HepG2 (cell line): ENCODE data around the gene PFAS. TPM values are rescaled to one million over a fixed set of nuclear protein-coding genes. Genes with fewer than 3 reads are reported as not detected.
A peak's percentile ranks its signal among the peaks of the same experiment; 100 is the strongest.

Source experiments
- ATAC-seq: fragments of 200-7000 bp; cut with Tn5 transposase; 3 replicates; pipeline ENCODE4 v1.9.1; 2020; ENCODE audit warnings: mild to moderate bottlenecking, moderate library complexity
- Bru-seq: library from RNA; stranded (reverse); fragments of 400-500 nt; gene quantifications from one replicate; lab custom pipeline; 2021; lab: Mats Ljungman, UMichigan
- BruChase-seq, 2 experiments: library from RNA; stranded (reverse); fragments of 400-500 nt; gene quantifications; one replicate each; lab custom pipeline; 2021; lab: Mats Ljungman, UMichigan
- BruUV-seq: library from RNA; stranded (reverse); fragments of 400-500 nt; replicated peaks from 2 replicates; lab custom pipeline; 2021; lab: Mats Ljungman, UMichigan
- CTCF ChIA-PET: fragments of 300-600 bp; formaldehyde crosslinking; extraction: SDS; loops from one replicate; lab custom pipeline; 2021; ENCODE audit warnings: low total read pairs, inconsistent platforms, low intra/inter-chr PET ratio; lab: Yijun Ruan, JAX
- POLR2A ChIA-PET: fragments of 350-600 bp; sonication (Branson Sonifier 250); formaldehyde crosslinking; loops from one replicate; lab custom pipeline; 2020; ENCODE audit warnings: antibody characterized with exemption, inconsistent platforms; lab: Yijun Ruan, JAX
- DNase-seq: peaks from one replicate; pipeline ENCODE4 v3.0.0-alpha.2; 2015; ENCODE audit warnings: low spot score
- FAIRE-seq: peaks from 3 replicates; lab custom pipeline; 2011; peaks lifted over from hg19 to GRCh38; lab: Jason Lieb, UNC
- H2AFZ ChIP-seq: one replicate; pipeline ENCODE4 v1.6.1; 2011; ENCODE audit warnings: low read length, inconsistent platforms
- H3K27ac ChIP-seq: fragments of 300-600 bp; 3 replicates; pipeline ENCODE4 v1.8.0; 2011; ENCODE audit warnings: mixed run types, mild to moderate bottlenecking, mixed read lengths, low read length, inconsistent platforms; ENCODE audit not compliant: insufficient read depth; ENCODE audit errors: extremely low read length
- H3K27me3 ChIP-seq, 2 experiments: fragments of 200-600 bp in 1 of 2; 2 replicates in 1 of 2; 3 replicates in 1 of 2; pipeline versions ENCODE4 v1.6.0 to v1.8.0; 2011; ENCODE audit warnings: low read length in 2 of 2, mild to moderate bottlenecking in 2 of 2, moderate library complexity in 2 of 2, inconsistent platforms in 1 of 2; ENCODE audit not compliant: insufficient read depth in 2 of 2, control insufficient read depth in 1 of 2
- H3K36me3 ChIP-seq, 2 experiments: fragments of 200-600 bp in 1 of 2; replicated peaks in 1 of 2; 2 replicates in 1 of 2; 3 replicates in 1 of 2; pipeline versions ENCODE4 v1.5.1 to v1.8.0; 2011; ENCODE audit warnings: low read length in 2 of 2, inconsistent platforms in 1 of 2; ENCODE audit not compliant: insufficient read depth in 2 of 2, control insufficient read depth in 1 of 2
- H3K4me1 ChIP-seq: 2 replicates; pipeline ENCODE4 v1.5.1; 2012; ENCODE audit warnings: low read length, inconsistent platforms; ENCODE audit not compliant: insufficient read depth
- H3K4me2 ChIP-seq: 2 replicates; pipeline ENCODE4 v1.6.0; 2011; ENCODE audit warnings: low read depth, low read length, inconsistent platforms
- H3K4me3 ChIP-seq, 3 experiments: fragments of 200-600 bp in 1 of 3; sonication (generic), shearing (Covaris generic) in 1 of 3; replicated peaks in 1 of 3; 2 replicates each; pipeline ENCODE4 v1.5.1; 2011 to 2016; ENCODE audit warnings: low read length in 3 of 3, inconsistent platforms in 2 of 3, low read depth in 2 of 3, mild to moderate bottlenecking in 2 of 3, control low read depth in 1 of 3, mixed read lengths in 1 of 3; ENCODE audit not compliant: insufficient read depth in 1 of 3
- H3K79me2 ChIP-seq: one replicate; pipeline ENCODE4 v1.6.1; 2011; ENCODE audit warnings: low read length, inconsistent platforms; ENCODE audit not compliant: insufficient read depth
- H3K9ac ChIP-seq: 2 replicates; pipeline ENCODE4 v1.6.0; 2011; ENCODE audit warnings: mild to moderate bottlenecking, low read depth, low read length, inconsistent platforms; ENCODE audit not compliant: insufficient read depth
- H3K9me3 ChIP-seq: 2 replicates; pipeline ENCODE4 v1.5.1; 2012; ENCODE audit warnings: mild to moderate bottlenecking, low read length
- H4K20me1 ChIP-seq: 2 replicates; pipeline ENCODE4 v1.6.0; 2011; ENCODE audit warnings: inconsistent platforms, mild to moderate bottlenecking, low read length, moderate library complexity; ENCODE audit not compliant: insufficient read depth
- BRCA1 ChIP-seq: sonication (generic); formaldehyde crosslinking; IDR thresholded peaks from 2 replicates; pipeline ENCODE4 v1.4.0; 2020; ENCODE audit warnings: missing genetic modification reagents
- DPF2 ChIP-seq: sonication (generic); formaldehyde crosslinking; IDR thresholded peaks from 2 replicates; pipeline ENCODE4 v1.4.0; 2020; ENCODE audit warnings: mild to moderate bottlenecking, low read depth, missing genetic modification reagents, borderline replicate concordance
- MYC ChIP-seq: sonication (generic); formaldehyde crosslinking; IDR thresholded peaks from 2 replicates; pipeline ENCODE4 v1.9.0; 2021; ENCODE audit warnings: missing genetic modification reagents, borderline replicate concordance
- NAIF1 ChIP-seq: sonication (generic); formaldehyde crosslinking; IDR thresholded peaks from 2 replicates; pipeline ENCODE4 v1.5.0; 2020; ENCODE audit warnings: mild to moderate bottlenecking, missing genetic modification reagents, borderline replicate concordance
- NPAS2 ChIP-seq: sonication (generic); formaldehyde crosslinking; IDR thresholded peaks from 2 replicates; pipeline ENCODE4 v1.8.0; 2022; ENCODE audit warnings: mild to moderate bottlenecking, missing genetic modification reagents, borderline replicate concordance
- TBL1XR1 ChIP-seq: fragments of 150-350 bp; IDR thresholded peaks from 2 replicates; pipeline ENCODE4 v1.6.1; 2014; ENCODE audit warnings: borderline replicate concordance, low read length; ENCODE audit not compliant: partially characterized antibody
- WGBS: methylation state at CpG from one replicate; pipeline ENCODE4 v1.1.6; 2017; ENCODE audit warnings: low lambda C conversion rate; 5-methylcytosine and 5-hydroxymethylcytosine counted together
- in situ Hi-C: cut with HindIII; loops from 2 replicates; pipeline ENCODE4 v1.10.0; 2017; ENCODE audit warnings: low pct_unique_long_range_greater_than_20kb; ENCODE audit not compliant: extremely low pct_ligation_motif_present
- intact Hi-C: fragments of 100-400 bp; cut with micrococcal nuclease; formaldehyde crosslinking; loops from one replicate; pipeline ENCODE4 v1.10.0; 2022; ENCODE audit not compliant: unreplicated experiment
- long read RNA-seq, 2 experiments: library from RNA in 1 of 2; library from polyadenylated mRNA in 1 of 2; stranded (forward) in 1 of 2; unstranded in 1 of 2; transcript quantifications; one replicate each; pipeline ENCODE4 v2.0.0, GENCODE V29; 2019 to 2022
- polyA minus RNA-seq, 3 experiments: library from RNA; depleted of rRNA, polyadenylated mRNA; stranded (reverse); fragments of >200 nt; gene quantifications; 2 replicates each; pipeline ENCODE4 v1.2.3, GENCODE V29; 2011; ENCODE audit warnings: low replicate concordance in 1 of 3
- polyA plus RNA-seq, 8 experiments: library from polyadenylated mRNA; depleted of rRNA in 3 of 8; stranded (reverse) in 7 of 8; unstranded in 1 of 8; fragments of >200 nt; fragmentation: Illumina TruSeq in 4 of 8; extraction: Trizol in 4 of 8; gene quantifications; 2 replicates each; pipeline versions ENCODE4 v1.2.1 to v1.2.3, GENCODE V29; 2011 to 2016; ENCODE audit warnings: low read depth in 4 of 8, missing spikeins in 1 of 8, mixed read lengths in 1 of 8; ENCODE audit not compliant: insufficient read depth in 1 of 8
- total RNA-seq, 5 experiments: library from RNA; depleted of rRNA; stranded (reverse); fragments of >200 nt; fragmentation: Illumina TruSeq; extraction: Trizol; gene quantifications; 2 replicates each; pipeline ENCODE4 v1.2.3, GENCODE V29; 2016; ENCODE audit warnings: low read depth in 1 of 5
- TF ChIP-seq, protein P1 (sequence below): sonication (generic); formaldehyde crosslinking; IDR thresholded peaks from 2 replicates; pipeline ENCODE4 v1.4.0; 2020; ENCODE audit warnings: missing genetic modification reagents
- TF ChIP-seq, protein P2 (sequence below): sonication (generic); formaldehyde crosslinking; IDR thresholded peaks from 2 replicates; pipeline ENCODE4 v1.4.0; 2020; ENCODE audit warnings: missing genetic modification reagents, borderline replicate concordance

Gene PFAS, protein sequence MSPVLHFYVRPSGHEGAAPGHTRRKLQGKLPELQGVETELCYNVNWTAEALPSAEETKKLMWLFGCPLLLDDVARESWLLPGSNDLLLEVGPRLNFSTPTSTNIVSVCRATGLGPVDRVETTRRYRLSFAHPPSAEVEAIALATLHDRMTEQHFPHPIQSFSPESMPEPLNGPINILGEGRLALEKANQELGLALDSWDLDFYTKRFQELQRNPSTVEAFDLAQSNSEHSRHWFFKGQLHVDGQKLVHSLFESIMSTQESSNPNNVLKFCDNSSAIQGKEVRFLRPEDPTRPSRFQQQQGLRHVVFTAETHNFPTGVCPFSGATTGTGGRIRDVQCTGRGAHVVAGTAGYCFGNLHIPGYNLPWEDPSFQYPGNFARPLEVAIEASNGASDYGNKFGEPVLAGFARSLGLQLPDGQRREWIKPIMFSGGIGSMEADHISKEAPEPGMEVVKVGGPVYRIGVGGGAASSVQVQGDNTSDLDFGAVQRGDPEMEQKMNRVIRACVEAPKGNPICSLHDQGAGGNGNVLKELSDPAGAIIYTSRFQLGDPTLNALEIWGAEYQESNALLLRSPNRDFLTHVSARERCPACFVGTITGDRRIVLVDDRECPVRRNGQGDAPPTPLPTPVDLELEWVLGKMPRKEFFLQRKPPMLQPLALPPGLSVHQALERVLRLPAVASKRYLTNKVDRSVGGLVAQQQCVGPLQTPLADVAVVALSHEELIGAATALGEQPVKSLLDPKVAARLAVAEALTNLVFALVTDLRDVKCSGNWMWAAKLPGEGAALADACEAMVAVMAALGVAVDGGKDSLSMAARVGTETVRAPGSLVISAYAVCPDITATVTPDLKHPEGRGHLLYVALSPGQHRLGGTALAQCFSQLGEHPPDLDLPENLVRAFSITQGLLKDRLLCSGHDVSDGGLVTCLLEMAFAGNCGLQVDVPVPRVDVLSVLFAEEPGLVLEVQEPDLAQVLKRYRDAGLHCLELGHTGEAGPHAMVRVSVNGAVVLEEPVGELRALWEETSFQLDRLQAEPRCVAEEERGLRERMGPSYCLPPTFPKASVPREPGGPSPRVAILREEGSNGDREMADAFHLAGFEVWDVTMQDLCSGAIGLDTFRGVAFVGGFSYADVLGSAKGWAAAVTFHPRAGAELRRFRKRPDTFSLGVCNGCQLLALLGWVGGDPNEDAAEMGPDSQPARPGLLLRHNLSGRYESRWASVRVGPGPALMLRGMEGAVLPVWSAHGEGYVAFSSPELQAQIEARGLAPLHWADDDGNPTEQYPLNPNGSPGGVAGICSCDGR (N-terminal part only)
- total RNA-seq (2016; rRNA removed; fragmentation: Illumina TruSeq; extraction: Trizol) (42.8 and 58.2 TPM in 2 replicates), polyA plus RNA-seq (2011; rRNA removed) (45.7 and 49.4 TPM in 2 replicates), polyA minus RNA-seq (2011; rRNA and poly(A)+ RNA removed; ENCODE audit: low replicate concordance) (158 and 300 TPM in 2 replicates), Bru-seq, nascent RNA (percentile 67 among the genes with signal in this experiment), BruChase-seq, experiment 1, labeled RNA remaining after a 6-hour chase (percentile 75 among the genes with signal in this experiment), BruChase-seq, experiment 2, labeled RNA remaining after a 2-hour chase (percentile 69 among the genes with signal in this experiment)
- 3.9 and 4.1 TPM in 2 replicates for total RNA-seq (2016; cell fraction: cytosol; rRNA removed; fragmentation: Illumina TruSeq; extraction: Trizol; ENCODE audit: low read depth)
- total RNA-seq (2016; cell fraction: insoluble cytoplasmic fraction; rRNA removed; fragmentation: Illumina TruSeq; extraction: Trizol), result 36.4 and 46.8 TPM in 2 replicates
- total RNA-seq (2016; cell fraction: membrane; rRNA removed; fragmentation: Illumina TruSeq; extraction: Trizol), result 10.3 and 10.7 TPM in 2 replicates
- total RNA-seq (2016; cell fraction: nucleus; rRNA removed; fragmentation: Illumina TruSeq; extraction: Trizol), result 39.8 and 46.9 TPM in 2 replicates
- polyA plus RNA-seq (2011; cell fraction: cytosol; rRNA removed), result 11.1 and 14.3 TPM in 2 replicates
- polyA plus RNA-seq (2011; cell fraction: nucleus; rRNA removed), result 242 and 334 TPM in 2 replicates
- 27.4 and 34.4 TPM in 2 replicates for polyA plus RNA-seq (2012)
- 1.7 and 1.8 TPM in 2 replicates for polyA plus RNA-seq (2016; cell fraction: cytosol; fragmentation: Illumina TruSeq; extraction: Trizol; ENCODE audit: low read depth)
- 24.1 and 31.4 TPM in 2 replicates for polyA plus RNA-seq (2016; cell fraction: insoluble cytoplasmic fraction; fragmentation: Illumina TruSeq; extraction: Trizol; ENCODE audit: low read depth)
- 4.5 and 5.1 TPM in 2 replicates for polyA plus RNA-seq (2016; cell fraction: membrane; fragmentation: Illumina TruSeq; extraction: Trizol; ENCODE audit: low read depth)
- 118 and 131 TPM in 2 replicates for polyA plus RNA-seq (2016; cell fraction: nucleus; fragmentation: Illumina TruSeq; extraction: Trizol; ENCODE audit: insufficient read depth, low read depth)
- 20.2 and 30.2 TPM in 2 replicates for polyA minus RNA-seq (2011; cell fraction: cytosol; rRNA and poly(A)+ RNA removed)
- polyA minus RNA-seq (2011; cell fraction: nucleus; rRNA and poly(A)+ RNA removed), result 53.2 and 63.2 TPM in 2 replicates
- long read RNA-seq, experiment 1, full-length matches to known transcripts, result 1 of 21 reads
- long read RNA-seq, experiment 1, partial matches to known transcripts, result 20 of 21 reads
- long read RNA-seq, experiment 1, other reads (novel, unspliced or antisense), result 0 of 21 reads
- long read RNA-seq, experiment 2, full-length matches to known transcripts, result 3 of 38 reads
- long read RNA-seq, experiment 2, partial matches to known transcripts, result 28 of 38 reads
- long read RNA-seq, experiment 2, other reads (novel, unspliced or antisense), result 7 of 38 reads

DNA sequence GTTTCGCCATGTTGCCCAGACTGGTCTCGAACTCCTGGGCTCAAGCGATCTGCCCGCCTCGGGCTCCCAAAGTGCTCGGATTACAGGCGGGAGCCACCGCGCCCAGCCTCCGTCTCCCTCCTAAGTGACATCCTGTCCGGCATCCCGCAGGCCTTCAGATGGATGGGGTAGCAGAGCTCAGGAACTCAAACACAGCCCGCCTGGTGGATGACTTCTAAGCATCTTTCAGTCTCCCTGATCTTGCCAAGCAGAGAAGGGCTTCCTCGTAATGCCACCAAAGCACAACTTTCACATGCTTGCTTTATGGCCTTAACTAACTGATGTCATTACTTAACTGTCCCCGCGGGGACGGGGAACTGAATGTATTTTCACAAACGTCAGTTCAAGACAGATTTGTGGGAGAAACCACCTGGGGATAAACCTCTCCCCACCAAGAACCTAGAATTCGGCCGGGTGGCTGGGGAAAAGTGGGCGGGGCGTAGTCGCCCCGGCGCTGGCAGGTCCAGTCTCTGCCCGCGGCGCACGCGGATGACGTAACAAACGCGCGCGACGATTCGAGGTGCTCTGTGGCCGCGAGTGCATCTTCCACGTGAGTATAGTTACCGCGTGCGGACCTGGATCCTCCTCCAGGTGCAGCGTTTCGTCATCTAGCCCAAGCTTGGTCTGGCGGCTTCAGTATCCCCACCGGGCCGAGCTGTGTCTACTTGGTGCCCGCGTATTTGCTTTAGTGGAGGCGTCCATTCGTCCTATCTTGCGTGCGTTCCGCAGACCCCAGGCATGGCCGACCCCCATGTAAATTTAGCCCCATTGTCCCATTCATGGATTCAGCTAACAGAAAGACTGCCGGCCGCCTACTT is at the start of gene PFAS:
PFAS (plus strand) TSS at position 539 of the 857 bp plus-strand sequence. CDS start 4,649 bp downstream, outside the sequence.
- H3K4me3 ChIP-seq, result peak within 1 kb of the TSS; percentile 74 to 100 (median 96)
- H4K20me1 ChIP-seq, result no peaks in the 10 kb centered on the region
- H3K36me3 ChIP-seq, result peaks cover 2 to 16% of the 10 kb centered on the region in 2 experiments
- H3K4me1 ChIP-seq, result peaks cover 32% of the 10 kb centered on the region
- no peaks in the 10 kb centered on the region for H3K9me3 ChIP-seq
- peak within 1 kb of the TSS; percentile 94 for H3K4me2 ChIP-seq
- WGBS, result 0% methylated on average over 13 of the region's 58 CpGs
- peak; percentile 59 for ATAC-seq
- peak within 1 kb of the TSS; percentile 44 for H2AFZ ChIP-seq
- H3K79me2 ChIP-seq, result peaks cover 55% of the 10 kb centered on the region
- no TSS peak for BruUV-seq
- H3K27me3 ChIP-seq, result no peaks in the 10 kb centered on the region; a peak in 1 of 5 replicates
- in situ Hi-C loops (loop anchor here (5.0 kb wide), 1 partner anchor 38 kb away; the partner anchor contains the start of gene RANGRF), intact Hi-C loops (loop anchor here (1.0 to 2.0 kb wide), 2 partner anchors 27 to 46 kb away; partner anchors contain the start of gene SLC25A35)
- FAIRE-seq, result peak; percentile 71
- DNase-seq, result peak; percentile 87
- peak within 1 kb of the TSS; percentile 91 for H3K9ac ChIP-seq
- CTCF ChIA-PET, result no interaction called here
- peak within 1 kb of the TSS; percentile 98 for H3K27ac ChIP-seq
- POLR2A ChIA-PET, result interaction anchor here (1.0 to 5.3 kb wide), 18 partner anchors 10 to 125 kb away, joined by 3 to 89 read pairs (median 8); partner anchors contain the start of genes AURKB, BORCS6, HES7 and RANGRF
- TF ChIP-seq, protein P1, sequence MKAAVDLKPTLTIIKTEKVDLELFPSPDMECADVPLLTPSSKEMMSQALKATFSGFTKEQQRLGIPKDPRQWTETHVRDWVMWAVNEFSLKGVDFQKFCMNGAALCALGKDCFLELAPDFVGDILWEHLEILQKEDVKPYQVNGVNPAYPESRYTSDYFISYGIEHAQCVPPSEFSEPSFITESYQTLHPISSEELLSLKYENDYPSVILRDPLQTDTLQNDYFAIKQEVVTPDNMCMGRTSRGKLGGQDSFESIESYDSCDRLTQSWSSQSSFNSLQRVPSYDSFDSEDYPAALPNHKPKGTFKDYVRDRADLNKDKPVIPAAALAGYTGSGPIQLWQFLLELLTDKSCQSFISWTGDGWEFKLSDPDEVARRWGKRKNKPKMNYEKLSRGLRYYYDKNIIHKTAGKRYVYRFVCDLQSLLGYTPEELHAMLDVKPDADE, result no peak
- peak; percentile 99 for TF ChIP-seq MYC
- no peak for TF ChIP-seq NPAS2 (CRISPR knock-in tag)
- TF ChIP-seq, protein P2, sequence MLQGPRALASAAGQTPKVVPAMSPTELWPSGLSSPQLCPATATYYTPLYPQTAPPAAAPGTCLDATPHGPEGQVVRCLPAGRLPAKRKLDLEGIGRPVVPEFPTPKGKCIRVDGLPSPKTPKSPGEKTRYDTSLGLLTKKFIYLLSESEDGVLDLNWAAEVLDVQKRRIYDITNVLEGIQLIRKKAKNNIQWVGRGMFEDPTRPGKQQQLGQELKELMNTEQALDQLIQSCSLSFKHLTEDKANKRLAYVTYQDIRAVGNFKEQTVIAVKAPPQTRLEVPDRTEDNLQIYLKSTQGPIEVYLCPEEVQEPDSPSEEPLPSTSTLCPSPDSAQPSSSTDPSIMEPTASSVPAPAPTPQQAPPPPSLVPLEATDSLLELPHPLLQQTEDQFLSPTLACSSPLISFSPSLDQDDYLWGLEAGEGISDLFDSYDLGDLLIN (CRISPR knock-in tag), result no peak; the same call in 1 of the 2 replicates
- peak; percentile 24 for TF ChIP-seq TBL1XR1
- TF ChIP-seq NAIF1 (CRISPR knock-in tag), result no peak; the same call in 1 of the 2 replicates
- TF ChIP-seq BRCA1 (CRISPR knock-in tag), result peak; percentile 55; the same call in 1 of the 2 replicates
- TF ChIP-seq DPF2 (CRISPR knock-in tag), result no peak
